Fibroblast of lung (primary cell): ENCODE measurements around the gene HAUS7.

Experiments used
- CTCF ChIP-seq, 2 donors: IDR thresholded peaks in 1 of 2; conservative IDR thresholded peaks in 1 of 2; 1 replicate in 1 of 2; 2 replicates in 1 of 2; pipeline ENCODE4 v1.5.1; 2011 to 2012; ENCODE audit warnings: low read length in 2 of 2, control low read depth in 1 of 2, inconsistent platforms in 1 of 2, low read depth in 1 of 2, mild to moderate bottlenecking in 1 of 2
- EZH2 ChIP-seq: IDR thresholded peaks from 2 replicates; pipeline ENCODE4 v1.5.1; 2012; ENCODE audit warnings: low read length, control low read depth, mild to moderate bottlenecking; ENCODE audit errors: missing control alignments

- TF ChIP-seq CTCF (conservative IDR thresholded peaks at IDR 0.05 in 1 of 2, IDR thresholded peaks at IDR 0.05 in 1 of 2; ENCODE audit: low read depth in 1 of 2, low read length in 2 of 2), result no peak
- TF ChIP-seq EZH2, result no peak
These were observed 48.5 kb downstream of the HAUS7 start for GRCh38 chrX:153421856-153422255.
